Lung (tissue), 12 donors: ENCODE results near the gene L2HGDH. TPM values are rescaled to one million over a fixed set of nuclear protein-coding genes. Genes with fewer than 3 reads are reported as not detected.

Experiments
- ATAC-seq: fragments of 200-7000 bp; cut with Tn5 transposase; one replicate; pipeline ENCODE4 v1.9.1; 2020; ENCODE audit warnings: moderate number of reproducible peaks; ENCODE audit not compliant: insufficient read depth, low FRiP score
- DNase-seq, 3 donors: peaks; one replicate each; pipeline ENCODE4 v3.0.0-alpha.2; 2013 to 2017
- H3K27ac ChIP-seq, 2 donors: one replicate each; pipeline ENCODE4 v1.5.1; 2013; ENCODE audit warnings: mild to moderate bottlenecking in 2 of 2, moderate library complexity in 2 of 2, control low read depth in 1 of 2, inconsistent platforms in 1 of 2, low read depth in 1 of 2, low read length in 1 of 2
- H3K27me3 ChIP-seq, 3 donors: one replicate each; pipeline ENCODE4 v1.5.1; 2013; ENCODE audit warnings: low read length in 2 of 3; ENCODE audit not compliant: control insufficient read depth in 3 of 3, insufficient read depth in 3 of 3
- H3K36me3 ChIP-seq, 4 donors: one replicate each; pipeline ENCODE4 v1.5.1; 2013; ENCODE audit warnings: low read length in 4 of 4, mild to moderate bottlenecking in 1 of 4, moderate library complexity in 1 of 4; ENCODE audit not compliant: control insufficient read depth in 4 of 4, insufficient read depth in 4 of 4
- H3K4me1 ChIP-seq, 5 donors: one replicate each; pipeline ENCODE4 v1.5.1; 2013; ENCODE audit warnings: low read length in 5 of 5, mild to moderate bottlenecking in 2 of 5, moderate library complexity in 1 of 5; ENCODE audit not compliant: control insufficient read depth in 5 of 5, insufficient read depth in 5 of 5
- H3K4me3 ChIP-seq: one replicate; pipeline ENCODE4 v1.5.1; 2013; ENCODE audit warnings: mild to moderate bottlenecking, control low read depth, moderate library complexity
- H3K9ac ChIP-seq, 2 donors: one replicate each; pipeline ENCODE4 v1.5.1; 2013; ENCODE audit warnings: low read length in 2 of 2, control low read depth in 1 of 2; ENCODE audit not compliant: insufficient read depth in 1 of 2
- H3K9me3 ChIP-seq, 4 donors: one replicate each; pipeline ENCODE4 v1.5.1; 2013; ENCODE audit warnings: low read length in 3 of 4, mild to moderate bottlenecking in 1 of 4, moderate library complexity in 1 of 4; ENCODE audit not compliant: control insufficient read depth in 4 of 4, insufficient read depth in 3 of 4
- WGBS, 2 donors: extraction: QIAGEN DNeasy Blood & Tissue Kit; methylation state at CpG; one replicate each; pipeline ENCODE4 v1.1.7; 2013; 5-methylcytosine and 5-hydroxymethylcytosine counted together
- polyA plus RNA-seq, 2 donors: library from polyadenylated mRNA; stranded (reverse); fragments of 200-250 nt; gene quantifications; one replicate each; pipeline ENCODE4 v1.2.1, GENCODE V29; 2013
- total RNA-seq, 2 donors: library from RNA; depleted of rRNA in 1 of 2; stranded (reverse); fragments of >200 nt in 1 of 2; gene quantifications; one replicate each; pipeline ENCODE4 v1.2.1, GENCODE V29; 2014 to 2021
- TF ChIP-seq, protein P1 (sequence below): IDR thresholded peaks from 2 replicates; pipeline ENCODE4 v1.5.1; 2012; ENCODE audit warnings: mild to moderate bottlenecking; ENCODE audit errors: control extremely low read depth, extremely low read depth
- donor health status: control.
- donor health status: control.
- donor health status: Bipolar disorder and iron deficiency.
- donor health status: healthy.
- donor health status: DM: yes; HTN: yes; CAD: no.

Gene L2HGDH
- total and polyA plus RNA-seq, 4 donors, result 1.5 to 7.0 (median 3.7) TPM

DNA sequence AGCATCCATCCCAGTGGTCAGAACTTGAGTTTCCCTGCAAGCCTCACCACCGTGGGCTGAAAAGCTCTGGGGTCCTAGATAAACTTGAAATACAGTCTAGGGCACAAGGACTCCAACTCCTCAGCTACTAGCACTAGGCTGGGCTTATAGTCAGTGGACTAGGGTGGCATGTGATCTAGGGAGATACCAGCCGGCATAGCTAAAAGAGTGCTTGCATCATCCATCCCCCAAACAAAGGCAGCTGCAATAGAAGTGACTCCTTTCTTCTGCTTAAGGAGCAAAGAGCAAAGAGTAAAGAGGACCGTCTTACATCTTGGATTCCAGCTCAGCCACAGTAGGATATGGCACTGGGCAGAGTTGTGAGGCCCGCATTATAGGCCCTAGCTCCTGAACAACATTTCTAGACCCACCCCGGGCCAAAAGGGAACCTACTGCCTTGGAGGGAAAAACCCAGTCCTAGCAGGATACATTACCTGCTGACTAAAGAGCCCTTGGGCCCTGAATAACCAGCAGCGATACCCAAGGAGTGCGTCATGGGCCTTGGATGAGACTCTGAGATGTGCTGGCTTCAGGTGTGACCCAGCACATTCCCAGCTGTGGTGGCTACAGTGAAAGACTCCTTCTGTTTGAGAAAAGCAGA lies 62.8 kb downstream of the L2HGDH start:
- no peak for ATAC-seq
- no peak overlapping the region for H3K4me3 ChIP-seq
- no peak overlapping the region for H3K9ac ChIP-seq
- H3K27me3 ChIP-seq, result no peaks in the 10 kb centered on the region
- peaks cover 0 to 3% (median under 1%) of the 10 kb centered on the region in 4 donors for H3K36me3 ChIP-seq
- no peak for DNase-seq
- no peaks in the 10 kb centered on the region for H3K4me1 ChIP-seq
- H3K9me3 ChIP-seq, result no peaks in the 10 kb centered on the region
- TF ChIP-seq, protein P1, sequence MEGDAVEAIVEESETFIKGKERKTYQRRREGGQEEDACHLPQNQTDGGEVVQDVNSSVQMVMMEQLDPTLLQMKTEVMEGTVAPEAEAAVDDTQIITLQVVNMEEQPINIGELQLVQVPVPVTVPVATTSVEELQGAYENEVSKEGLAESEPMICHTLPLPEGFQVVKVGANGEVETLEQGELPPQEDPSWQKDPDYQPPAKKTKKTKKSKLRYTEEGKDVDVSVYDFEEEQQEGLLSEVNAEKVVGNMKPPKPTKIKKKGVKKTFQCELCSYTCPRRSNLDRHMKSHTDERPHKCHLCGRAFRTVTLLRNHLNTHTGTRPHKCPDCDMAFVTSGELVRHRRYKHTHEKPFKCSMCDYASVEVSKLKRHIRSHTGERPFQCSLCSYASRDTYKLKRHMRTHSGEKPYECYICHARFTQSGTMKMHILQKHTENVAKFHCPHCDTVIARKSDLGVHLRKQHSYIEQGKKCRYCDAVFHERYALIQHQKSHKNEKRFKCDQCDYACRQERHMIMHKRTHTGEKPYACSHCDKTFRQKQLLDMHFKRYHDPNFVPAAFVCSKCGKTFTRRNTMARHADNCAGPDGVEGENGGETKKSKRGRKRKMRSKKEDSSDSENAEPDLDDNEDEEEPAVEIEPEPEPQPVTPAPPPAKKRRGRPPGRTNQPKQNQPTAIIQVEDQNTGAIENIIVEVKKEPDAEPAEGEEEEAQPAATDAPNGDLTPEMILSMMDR, result no peak
- no peak overlapping the region for H3K27ac ChIP-seq
- WGBS, 2 donors, result 76 to 93% methylated on average over 7 of the region's 7 CpGs

- H3K36me3 ChIP-seq, result peaks cover 0 to 2% (median 0%) of the 10 kb centered on the region in 4 donors
- H3K9ac ChIP-seq, result no peak overlapping the region
- H3K4me3 ChIP-seq, result no peak overlapping the region
- ATAC-seq, result no peak
- no peak overlapping the region for H3K27ac ChIP-seq
- DNase-seq, result no peak
- H3K9me3 ChIP-seq, result no peaks in the 10 kb centered on the region
- TF ChIP-seq, protein P1, result no peak
- no peaks in the 10 kb centered on the region for H3K27me3 ChIP-seq
- WGBS, 2 donors, result 64 to 88% methylated on average over 3 of the region's 3 CpGs
- H3K4me1 ChIP-seq, result no peaks in the 10 kb centered on the region
These were observed 64.8 kb downstream of the L2HGDH start for GRCh38 chr14:50247245-50247644.

GRCh38 chr14:50242566-50243310 lies 69.3 kb downstream of the L2HGDH start:
- DNase-seq (no peak), ATAC-seq (no peak)
- Histone ChIP-seq H3K4me3 (no peak overlapping the region), H3K27me3 (no peaks in the 10 kb centered on the region), H3K36me3 (no peaks in the 10 kb centered on the region), H3K27ac (no peak overlapping the region), H3K9me3 (no peaks in the 10 kb centered on the region), H3K4me1 (no peaks in the 10 kb centered on the region), H3K9ac (no peak overlapping the region)
- TF ChIP-seq, protein P1, result no peak
- WGBS, 2 donors, result 88 to 90% methylated on average over 5 of the region's 5 CpGs
